ENCODE results near the gene TUBGCP4. TPM values are rescaled to one million over a fixed set of nuclear protein-coding genes. Genes with fewer than 3 reads are reported as not detected.

The TUBGCP4 gene
- total RNA-seq, 6 donors from 2014 or later: 5.2 to 20.2 (median 17.0) TPM

- peaks cover 0 to 20% (median 7%) of the 10 kb centered on the region in 4 donors for H3K36me3 ChIP-seq
- ATAC-seq (ENCODE audit: low FRiP score in 2 of 2): no peak
Measured at GRCh38 chr15:43446344-43446743, 75.4 kb downstream of the TUBGCP4 start.

GRCh38 chr15:43449981-43450380 lies 79.1 kb downstream of the TUBGCP4 start:
- 92% methylated on average over 1 of the region's 1 CpG for WGBS, 2 donors
- Histone ChIP-seq H3K27me3 (no peaks in the 10 kb centered on the region), H3K9me3 (no peaks in the 10 kb centered on the region), H3K4me3 (no peak overlapping the region), H3K4me1 (no peaks in the 10 kb centered on the region), H3K27ac (no peak overlapping the region), H3K36me3 (peaks cover 0 to 26% (median 14%) of the 10 kb centered on the region in 4 donors)
- DNase-seq: no peak
- TF ChIP-seq POLR2A (IDR thresholded peaks at IDR 0.05) (no peak), POLR2AphosphoS5 (IDR thresholded peaks at IDR 0.05) (no peak), CTCF (IDR thresholded peaks at IDR 0.05) (no peak), EP300 (IDR thresholded peaks at IDR 0.05) (no peak)
- ATAC-seq (ENCODE audit: low FRiP score in 2 of 2): no peak

More at GRCh38 chr15:43446344-43446743, 75.4 kb downstream of the TUBGCP4 start:
- H3K4me3 ChIP-seq: no peak overlapping the region
- H3K27me3 ChIP-seq: no peaks in the 10 kb centered on the region
- no peaks in the 10 kb centered on the region for H3K9me3 ChIP-seq
- 81 to 92% methylated on average over 2 of the region's 2 CpGs for WGBS, 2 donors
- H3K27ac ChIP-seq: no peak overlapping the region
- no peak for DNase-seq
- H3K4me1 ChIP-seq: no peaks in the 10 kb centered on the region
- TF ChIP-seq EP300 (IDR thresholded peaks at IDR 0.05): no peak
- no peak for TF ChIP-seq POLR2AphosphoS5 (IDR thresholded peaks at IDR 0.05)

Other genes with a start within 250 kb of the TUBGCP4 start
- 10 to 100 TPM; 20.9 to 45.1 (median 25.1) TPM for gene TMEM62, start 237.5 kb upstream of the TUBGCP4 start, total RNA-seq
- gene CCNDBP1, start 185.7 kb upstream of the TUBGCP4 start, total RNA-seq: 100 to 1,000 TPM in 2 of 6 donors, 10 to 100 TPM in 4; 56.1 to 117 (median 95.5) TPM
- under 1 TPM in 1 of 6 donors, not detected in 5; 0.39 TPM for gene EPB42, start 150.1 kb upstream of the TUBGCP4 start, total RNA-seq
- under 1 TPM in 1 of 6 donors, not detected in 5; 0.30 TPM for gene TGM5, start 104.2 kb upstream of the TUBGCP4 start, total RNA-seq
- gene TGM7, start 68.8 kb upstream of the TUBGCP4 start, total RNA-seq: not detected
- 1 to 10 TPM; 1.0 to 8.2 (median 6.3) TPM for gene LCMT2, start 40.5 kb upstream of the TUBGCP4 start, total RNA-seq
- gene ZSCAN29, start 58 bp upstream of the TUBGCP4 start, total RNA-seq: 10 to 100 TPM; 23.9 to 63.9 (median 24.7) TPM
- gene TP53BP1, start 122.1 kb downstream of the TUBGCP4 start, total RNA-seq: 100 to 1,000 TPM in 1 of 6 donors, 10 to 100 TPM in 5; 19.3 to 122 (median 28.7) TPM
- gene MAP1A, start 146.5 kb downstream of the TUBGCP4 start, total RNA-seq: 1 to 10 TPM; 2.9 to 9.8 (median 6.1) TPM
- 10 to 100 TPM in 5 of 6 donors, 1 to 10 TPM in 1; 7.1 to 71.2 (median 30.1) TPM for gene PPIP5K1, start 219.1 kb downstream of the TUBGCP4 start, total RNA-seq
- gene CKMT1B, start 222.9 kb downstream of the TUBGCP4 start, total RNA-seq: 1 to 10 TPM in 3 of 6 donors, under 1 TPM in 3; 0.30 to 10.0 (median 2.3) TPM
- 1 to 10 TPM in 2 of 6 donors, under 1 TPM in 2, not detected in 2; 0.07 to 4.2 (median 1.0) TPM for gene STRC, start 247.7 kb downstream of the TUBGCP4 start, total RNA-seq